GM19035 (cell line): ENCODE data around the gene SERGEF.

Experiments used
- ATAC-seq: cut with Tn5 transposase; IDR thresholded peaks from one replicate; pipeline ENCODE4 v1.9.1; 2021; ENCODE audit not compliant: unreplicated experiment

Gene SERGEF

GRCh38 chr11:17792161-17792560, 220.7 kb downstream of the SERGEF start:
- no peak for ATAC-seq

GRCh38 chr11:17791144-17791543, 221.7 kb downstream of the SERGEF start:
- ATAC-seq: no peak

GRCh38 chr11:17790453-17790852, 222.4 kb downstream of the SERGEF start:
- no peak for ATAC-seq

GRCh38 chr11:17788084-17788483, 224.8 kb downstream of the SERGEF start:
- ATAC-seq: no peak

GRCh38 chr11:17786824-17787525, 225.9 kb downstream of the SERGEF start:
- no peak for ATAC-seq

GRCh38 chr11:17783878-17784277, 229.0 kb downstream of the SERGEF start:
- no peak for ATAC-seq

- no peak for ATAC-seq
Measured at GRCh38 chr11:17782603-17783337, 230.1 kb downstream of the SERGEF start.

- ATAC-seq: no peak
Measured at GRCh38 chr11:17782145-17782544, 230.7 kb downstream of the SERGEF start.

GRCh38 chr11:17781626-17782025, 231.2 kb downstream of the SERGEF start:
- ATAC-seq: no peak

- no peak for ATAC-seq
Measured at GRCh38 chr11:17781221-17781620, 231.6 kb downstream of the SERGEF start.

- ATAC-seq: no peak
Measured at GRCh38 chr11:17780668-17781067, 232.2 kb downstream of the SERGEF start.

GRCh38 chr11:17779861-17780594, 232.8 kb downstream of the SERGEF start:
- ATAC-seq: no peak

- no peak for ATAC-seq
Measured at GRCh38 chr11:17778956-17779860, 233.6 kb downstream of the SERGEF start.

GRCh38 chr11:17778352-17778751, 234.5 kb downstream of the SERGEF start:
- no peak for ATAC-seq

- ATAC-seq: no peak
Measured at GRCh38 chr11:17777738-17778091, 235.1 kb downstream of the SERGEF start.

GRCh38 chr11:17777086-17777737, 235.6 kb downstream of the SERGEF start:
- no peak for ATAC-seq

GRCh38 chr11:17776212-17776875, 236.5 kb downstream of the SERGEF start:
- no peak for ATAC-seq

GRCh38 chr11:17775507-17776211, 237.2 kb downstream of the SERGEF start:
- ATAC-seq: no peak

GRCh38 chr11:17775035-17775348, 237.9 kb downstream of the SERGEF start:
- no peak for ATAC-seq
